Astrocyte of the spinal cord (primary cell): ENCODE results near the gene TMEM50A.
A peak's percentile ranks its signal among the peaks of the same experiment; 100 is the strongest.
"Not testable (repeated sequence)": the region's sequence is repeated elsewhere in the genome, so short reads cannot be mapped to it uniquely, and the experiment has no call there.

Experiments used
- DNase-seq: peaks from one replicate; pipeline ENCODE4 v3.0.0; 2011; ENCODE audit warnings: low read depth, low spot score
- H3K4me3 ChIP-seq: 2 replicates; pipeline ENCODE4 v1.5.1; 2011; ENCODE audit warnings: low read depth, mild to moderate bottlenecking, low read length, moderate library complexity
- in situ Hi-C: cut with HindIII; loops from 2 replicates; pipeline ENCODE4 v1.10.0; 2017; ENCODE audit warnings: low sequenced_read_pairs
- TF ChIP-seq, protein P1 (sequence below): IDR thresholded peaks from 2 replicates; pipeline ENCODE4 v1.5.1; 2012; ENCODE audit warnings: low read depth, mild to moderate bottlenecking, low read length, inconsistent platforms

Gene TMEM50A

DNA sequence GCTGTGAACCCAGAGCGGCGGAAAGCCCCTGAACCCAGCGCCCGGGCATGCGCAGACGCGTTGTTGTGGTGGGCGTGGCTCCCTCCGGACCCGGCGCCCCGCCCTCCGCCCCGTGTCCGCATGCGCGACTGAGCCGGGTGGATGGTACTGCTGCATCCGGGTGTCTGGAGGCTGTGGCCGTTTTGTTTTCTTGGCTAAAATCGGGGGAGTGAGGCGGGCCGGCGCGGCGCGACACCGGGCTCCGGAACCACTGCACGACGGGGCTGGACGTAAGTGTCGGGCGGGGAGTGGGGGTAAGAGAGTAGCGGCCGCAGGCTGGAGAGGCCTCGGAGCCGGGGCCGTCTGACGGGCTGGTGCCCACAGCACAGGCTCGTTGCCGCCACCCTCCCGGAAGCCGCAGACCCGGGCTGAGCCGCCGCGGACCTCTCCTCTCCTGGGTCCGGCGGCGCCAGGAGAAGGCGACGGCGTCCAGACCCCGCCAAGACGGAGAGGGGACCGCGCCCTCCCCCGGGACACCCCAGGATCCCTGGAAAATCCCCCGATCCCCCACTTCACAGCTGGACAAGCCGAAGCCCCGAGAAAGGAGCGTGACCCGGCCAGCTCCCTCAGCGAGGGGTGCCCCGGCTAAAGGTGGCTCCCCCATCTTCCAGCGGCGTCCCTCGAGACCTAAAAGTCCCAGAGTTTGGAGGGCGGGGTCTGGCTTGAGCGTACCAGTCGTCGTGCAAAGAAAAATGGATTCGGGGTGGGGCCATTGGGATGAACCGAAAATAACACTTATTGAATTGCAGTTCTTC, at the start of gene TMEM50A:
TSS of gene TMEM50A (plus strand) at position 147 of the 794 bp plus-strand sequence. CDS start 2,153 bp downstream, outside the sequence.
- DNase-seq, result peak; percentile 89
- in situ Hi-C loops, result no loop called here
- TF ChIP-seq, protein P1, sequence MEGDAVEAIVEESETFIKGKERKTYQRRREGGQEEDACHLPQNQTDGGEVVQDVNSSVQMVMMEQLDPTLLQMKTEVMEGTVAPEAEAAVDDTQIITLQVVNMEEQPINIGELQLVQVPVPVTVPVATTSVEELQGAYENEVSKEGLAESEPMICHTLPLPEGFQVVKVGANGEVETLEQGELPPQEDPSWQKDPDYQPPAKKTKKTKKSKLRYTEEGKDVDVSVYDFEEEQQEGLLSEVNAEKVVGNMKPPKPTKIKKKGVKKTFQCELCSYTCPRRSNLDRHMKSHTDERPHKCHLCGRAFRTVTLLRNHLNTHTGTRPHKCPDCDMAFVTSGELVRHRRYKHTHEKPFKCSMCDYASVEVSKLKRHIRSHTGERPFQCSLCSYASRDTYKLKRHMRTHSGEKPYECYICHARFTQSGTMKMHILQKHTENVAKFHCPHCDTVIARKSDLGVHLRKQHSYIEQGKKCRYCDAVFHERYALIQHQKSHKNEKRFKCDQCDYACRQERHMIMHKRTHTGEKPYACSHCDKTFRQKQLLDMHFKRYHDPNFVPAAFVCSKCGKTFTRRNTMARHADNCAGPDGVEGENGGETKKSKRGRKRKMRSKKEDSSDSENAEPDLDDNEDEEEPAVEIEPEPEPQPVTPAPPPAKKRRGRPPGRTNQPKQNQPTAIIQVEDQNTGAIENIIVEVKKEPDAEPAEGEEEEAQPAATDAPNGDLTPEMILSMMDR, result no peak
- peak within 1 kb of the TSS; percentile 90 for H3K4me3 ChIP-seq

DNA sequence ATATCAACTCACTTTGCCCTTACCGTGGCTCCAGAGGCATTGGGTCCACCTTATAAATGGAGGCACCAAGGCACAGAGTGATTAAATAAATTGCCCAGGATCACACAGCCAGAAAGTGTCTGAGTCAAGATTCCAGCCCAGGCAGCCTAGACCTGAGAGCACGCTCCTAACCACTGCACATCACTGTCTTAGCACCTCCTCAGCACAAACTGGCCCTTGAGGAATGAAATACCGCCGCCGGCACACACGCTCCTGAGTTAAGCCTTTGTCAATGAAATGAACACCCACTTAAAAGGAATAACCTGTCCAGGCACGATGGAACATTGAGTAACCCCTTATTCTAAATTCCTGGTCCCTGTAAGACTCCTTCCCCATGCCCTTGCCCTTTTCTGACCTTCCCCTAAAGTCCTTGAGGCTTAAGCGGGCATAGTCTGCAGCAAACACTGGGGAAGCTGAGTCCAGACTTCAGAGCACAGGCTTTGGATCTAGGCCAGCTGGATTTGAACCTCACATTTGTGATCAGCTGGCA, 49.5 kb upstream of the TMEM50A start:
- in situ Hi-C loops, H3K4me3 ChIP-seq, DNase-seq: not testable (repeated sequence)

DNA sequence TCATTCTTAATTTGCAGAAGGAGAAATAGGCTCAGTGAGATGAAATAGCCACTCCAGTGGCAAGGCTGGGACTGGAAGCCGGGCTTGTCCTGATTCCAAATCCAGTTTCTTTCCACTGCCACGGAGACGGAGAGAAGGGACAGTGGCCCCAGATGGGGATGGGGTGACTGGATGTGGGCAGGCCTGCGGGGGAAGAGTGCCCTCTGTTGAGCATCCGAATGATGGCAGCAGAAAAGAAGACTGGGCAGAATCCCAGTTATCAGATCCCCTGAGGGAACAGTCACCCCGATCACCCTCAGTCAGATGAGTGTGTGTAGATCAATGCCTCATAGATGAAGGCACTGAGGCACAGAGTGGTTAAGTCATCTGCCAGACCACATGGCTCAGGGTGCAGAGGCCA, 48.1 kb upstream of the TMEM50A start:
- in situ Hi-C loops, H3K4me3 ChIP-seq, DNase-seq: not testable (repeated sequence)

DNA sequence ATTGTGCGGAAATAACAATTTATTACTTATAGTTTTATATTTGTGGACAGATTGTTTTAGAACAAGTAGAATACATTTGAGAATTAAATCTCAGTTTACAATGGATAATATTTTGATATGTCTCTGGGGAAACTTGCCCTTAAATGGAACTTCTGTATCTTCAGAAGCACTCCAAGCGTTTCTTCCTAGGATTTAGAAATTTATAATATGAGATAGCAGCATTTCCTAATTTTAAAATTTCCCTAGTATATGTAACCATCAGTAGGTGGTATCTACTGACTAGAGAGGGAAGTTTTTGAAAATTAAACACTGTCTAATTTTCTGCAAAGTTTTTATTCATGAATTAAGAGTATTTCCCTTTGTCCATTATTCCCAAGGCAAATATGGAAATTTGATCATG, 44.7 kb upstream of the TMEM50A start:
- H3K4me3 ChIP-seq, in situ Hi-C loops, DNase-seq: not testable (repeated sequence)

DNA sequence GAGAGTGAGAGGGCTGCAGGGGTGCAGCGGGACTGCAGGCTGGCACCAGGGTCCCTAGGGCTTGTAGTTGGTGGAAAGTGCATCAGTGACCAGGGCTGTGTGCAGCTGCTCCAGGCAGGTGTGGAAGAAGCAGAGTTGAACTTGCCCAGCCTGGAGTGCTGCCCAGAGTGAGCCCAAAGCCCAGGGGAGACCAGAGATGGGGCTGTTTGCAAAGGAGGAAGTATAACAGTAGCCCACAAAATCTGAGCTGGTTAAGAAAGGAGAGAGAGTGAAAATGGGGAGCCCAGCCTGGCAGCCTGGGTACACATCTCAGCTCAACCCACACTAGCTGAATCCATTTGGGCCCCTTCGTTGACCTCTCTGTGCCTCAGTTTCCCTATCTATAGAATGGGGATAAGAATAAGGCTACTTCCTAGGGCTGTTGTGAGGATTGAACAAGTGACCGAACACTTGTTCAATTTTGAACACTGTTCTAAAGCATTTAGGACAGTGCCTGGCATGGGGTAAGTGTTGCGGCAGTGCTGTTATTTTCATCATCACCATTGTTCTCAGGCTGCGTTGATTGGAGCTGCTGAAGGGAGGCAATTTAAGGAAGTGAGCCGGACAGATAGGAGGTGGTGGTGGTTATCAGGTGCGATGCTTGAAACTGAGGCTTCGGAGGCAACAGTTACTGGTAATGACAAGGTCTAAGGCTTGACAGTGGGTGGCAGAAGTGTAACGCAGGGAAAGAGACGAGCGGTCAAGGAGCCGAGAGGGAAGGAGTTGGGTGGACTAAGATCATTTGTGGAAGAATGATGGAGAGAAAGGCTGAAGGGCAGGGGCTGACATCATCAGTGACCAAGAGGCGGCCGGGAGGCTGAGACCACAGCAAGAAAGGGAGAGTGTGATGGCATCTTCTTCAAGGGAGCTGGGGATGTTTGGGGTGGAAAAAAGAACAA, 43.0 kb upstream of the TMEM50A start:
- H3K4me3 ChIP-seq, DNase-seq, in situ Hi-C loops: not testable (repeated sequence)

DNA sequence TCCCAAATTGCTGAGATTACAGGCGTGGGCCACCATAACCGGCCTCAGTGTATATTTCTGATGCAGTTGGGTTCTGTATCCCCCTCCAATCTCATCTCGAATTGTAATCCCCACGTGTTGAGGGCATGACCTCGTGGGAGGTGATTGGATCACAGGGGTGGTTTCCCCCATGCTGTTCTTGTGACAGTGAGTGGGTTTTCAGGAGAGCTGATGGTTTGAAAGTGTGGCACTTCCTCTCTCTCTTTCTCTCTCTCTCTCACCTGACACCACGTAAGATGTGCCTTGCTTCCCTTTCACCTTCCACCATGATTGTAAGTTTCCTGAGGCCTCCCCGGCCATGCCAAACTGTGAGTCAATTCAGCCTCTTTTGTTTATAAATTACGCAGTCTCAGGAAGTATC, 41.6 kb upstream of the TMEM50A start:
- in situ Hi-C loops, DNase-seq, H3K4me3 ChIP-seq: not testable (repeated sequence)

DNA sequence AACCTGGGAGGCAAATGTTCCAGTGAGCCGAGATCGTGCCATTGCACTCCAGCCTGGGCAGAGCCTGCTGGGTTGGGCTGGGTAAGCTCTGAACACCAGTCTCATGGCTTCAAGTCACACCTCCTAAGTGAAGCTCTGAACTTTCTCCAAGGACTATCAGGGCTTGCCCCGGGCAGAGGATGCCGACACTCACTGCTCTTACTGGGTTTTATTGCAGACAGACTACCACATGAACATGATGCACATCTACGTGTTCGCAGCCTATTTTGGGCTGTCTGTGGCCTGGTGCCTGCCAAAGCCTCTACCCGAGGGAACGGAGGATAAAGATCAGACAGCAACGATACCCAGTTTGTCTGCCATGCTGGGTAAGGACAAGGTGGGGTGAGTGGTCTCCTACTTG, 37.4 kb upstream of the TMEM50A start:
- DNase-seq, in situ Hi-C loops, H3K4me3 ChIP-seq: not testable (repeated sequence)

DNA sequence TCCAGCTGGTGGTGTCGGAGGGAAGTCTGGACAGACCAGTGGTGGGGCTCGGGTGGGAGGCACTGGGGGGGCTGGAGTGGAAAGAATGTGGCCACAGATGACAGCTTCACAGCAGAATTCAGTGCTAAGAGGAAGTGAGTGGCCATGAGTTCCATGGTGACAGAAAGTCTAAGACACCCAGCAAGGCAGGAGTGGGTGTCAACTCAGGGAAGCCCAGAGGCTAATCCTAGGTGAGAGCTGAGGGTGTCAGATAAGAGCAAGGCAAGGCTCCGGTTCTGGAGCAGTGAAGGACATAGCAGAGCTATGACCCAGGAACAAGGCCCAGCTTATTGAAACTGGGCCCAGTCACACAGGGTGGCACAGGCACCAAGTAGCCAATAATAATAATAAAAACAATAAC, 35.8 kb upstream of the TMEM50A start:
- H3K4me3 ChIP-seq, DNase-seq, in situ Hi-C loops: not testable (repeated sequence)

DNA sequence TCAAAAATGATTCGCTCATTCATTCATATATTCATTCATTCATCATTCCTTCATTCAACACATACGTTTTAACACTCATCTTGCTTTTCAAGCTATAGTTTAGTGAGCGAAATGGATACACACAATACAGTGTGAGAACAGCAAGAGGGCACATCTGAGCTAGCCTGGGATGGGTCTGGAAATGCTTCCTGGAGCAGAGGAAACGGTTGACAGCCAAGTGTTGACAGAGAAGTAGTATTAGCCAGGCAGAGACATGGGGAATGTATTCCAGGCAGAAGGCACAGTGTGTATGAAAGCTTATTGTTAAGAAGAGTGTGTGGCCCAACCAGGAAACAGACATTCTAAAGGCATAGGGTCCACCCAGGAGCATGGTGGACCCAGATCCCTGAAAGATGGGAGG, 33.2 kb upstream of the TMEM50A start:
- in situ Hi-C loops, H3K4me3 ChIP-seq, DNase-seq: not testable (repeated sequence)

DNA sequence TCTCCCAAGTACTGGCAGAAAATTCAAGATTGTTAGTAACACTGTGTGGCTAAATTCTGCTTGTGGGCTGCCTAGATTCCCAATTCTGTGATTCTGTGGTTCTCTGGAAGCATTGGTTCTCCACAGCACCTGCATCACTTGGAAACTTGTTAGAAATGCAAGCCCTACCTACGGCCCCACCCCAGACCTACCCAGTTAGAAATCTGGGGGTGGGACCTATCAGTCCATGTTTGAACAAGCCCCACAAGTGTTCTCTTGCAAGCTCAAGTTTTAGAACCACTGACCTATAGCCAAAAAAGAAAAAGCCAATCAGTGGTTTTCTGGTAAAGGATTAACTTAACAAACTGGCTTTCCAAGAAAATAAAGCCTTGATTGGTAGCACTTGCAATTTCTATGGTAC, 30.0 kb upstream of the TMEM50A start:
- DNase-seq, in situ Hi-C loops: not testable (repeated sequence)

DNA sequence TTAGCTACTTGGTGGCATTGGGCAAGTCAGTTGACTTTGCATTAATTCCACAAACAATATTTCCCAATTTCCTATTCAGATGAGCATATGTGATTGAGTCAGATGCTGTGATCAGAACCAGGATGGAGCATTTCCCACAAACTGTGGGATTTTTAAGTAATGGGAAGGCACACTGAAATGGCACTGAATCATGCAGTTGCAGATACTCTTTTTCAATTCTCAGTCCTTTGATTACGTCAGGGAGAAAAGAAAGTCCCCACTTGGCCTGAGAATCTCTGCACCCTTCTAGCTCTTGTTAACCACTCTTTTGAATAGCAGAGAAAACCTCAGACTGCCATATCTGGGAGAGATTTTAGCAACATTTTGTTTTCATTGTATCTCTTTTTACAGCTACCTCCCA, 29.0 kb upstream of the TMEM50A start:
- DNase-seq, in situ Hi-C loops: not testable (repeated sequence)

More for the DNA sequence above, 30.0 kb upstream of the TMEM50A start:
- H3K4me3 ChIP-seq, result not testable (repeated sequence)

DNA sequence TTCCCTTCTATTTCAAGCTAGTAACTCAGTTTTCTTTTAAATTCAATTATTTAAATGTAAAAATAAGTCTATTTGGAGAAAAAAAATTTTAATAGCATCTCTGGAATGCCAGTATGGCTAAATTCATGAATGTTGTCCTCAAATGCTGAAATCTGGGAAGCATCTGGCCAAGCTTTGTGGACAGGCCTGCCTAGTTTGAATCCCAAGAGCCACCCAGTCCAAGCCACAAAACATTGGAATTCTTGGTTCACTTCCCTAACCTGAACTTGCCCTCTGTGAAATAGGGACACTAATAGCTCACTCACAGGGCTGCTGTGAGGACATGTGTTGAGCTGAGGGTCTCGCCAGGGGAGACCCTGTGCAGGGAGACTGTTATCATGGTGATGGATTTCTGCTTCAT, 28.6 kb upstream of the TMEM50A start:
- H3K4me3 ChIP-seq, DNase-seq, in situ Hi-C loops: not testable (repeated sequence)

More for the DNA sequence above, 29.0 kb upstream of the TMEM50A start:
- H3K4me3 ChIP-seq, result not testable (repeated sequence)

DNA sequence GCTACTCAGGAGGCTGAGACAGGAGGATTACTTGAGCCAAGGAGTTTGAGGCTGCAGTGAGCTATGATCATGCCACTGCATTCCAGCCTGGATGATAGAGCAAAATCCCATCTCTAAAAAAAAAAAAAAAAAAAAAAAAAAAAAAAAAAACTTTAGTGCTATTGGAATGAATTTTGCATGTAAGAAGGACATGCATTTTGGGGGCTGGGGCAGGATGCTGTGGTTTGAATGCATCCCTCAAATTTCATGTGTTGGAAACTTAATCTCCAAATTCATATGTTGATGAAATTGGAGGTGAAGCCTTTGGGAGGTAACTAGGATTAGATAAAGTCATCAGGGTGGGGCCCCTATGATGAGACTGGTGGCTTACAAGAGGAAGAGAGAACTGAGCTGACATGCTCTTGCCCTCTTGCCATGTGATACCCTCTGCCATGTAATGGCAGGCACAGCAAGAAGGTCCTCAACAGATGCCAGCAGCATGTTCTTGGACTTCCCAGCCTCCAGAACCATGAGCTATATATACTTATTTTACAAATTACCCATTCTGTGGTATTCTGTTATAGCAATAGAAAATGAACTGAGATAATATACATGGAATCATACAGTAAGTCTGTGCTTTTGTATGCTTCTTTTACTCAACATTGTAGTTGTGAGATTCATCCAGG, 25.2 kb upstream of the TMEM50A start:
- in situ Hi-C loops, H3K4me3 ChIP-seq, DNase-seq: not testable (repeated sequence)

DNA sequence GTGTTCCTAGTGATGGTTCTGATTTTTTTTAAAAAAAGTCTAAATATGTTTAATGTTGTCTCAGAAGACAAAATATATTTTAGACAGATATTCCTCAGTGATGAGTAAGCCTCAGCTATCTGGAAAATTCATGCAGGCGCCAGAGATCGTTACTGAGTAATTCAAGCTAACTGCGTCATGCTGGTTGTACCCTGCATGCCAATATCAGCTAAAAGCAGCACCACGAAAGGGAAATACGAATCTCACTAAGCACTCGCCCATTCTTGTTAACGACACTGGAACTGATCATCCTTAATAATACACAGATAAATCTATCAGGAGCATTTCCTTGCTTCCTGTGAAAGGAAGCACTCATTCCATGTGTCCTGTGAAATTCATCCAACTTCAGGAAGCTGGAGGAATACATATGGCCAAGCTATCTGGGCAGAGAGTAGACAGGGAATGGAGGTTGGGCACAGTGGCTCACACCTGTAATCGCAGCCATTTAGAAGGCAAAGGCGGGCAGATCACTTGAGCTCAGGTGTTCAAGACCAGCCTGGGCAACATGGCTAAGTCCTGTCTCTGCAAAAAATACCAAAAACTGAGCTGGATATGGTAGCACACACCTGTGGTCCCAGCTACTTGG, 17.7 kb upstream of the TMEM50A start:
- peak; percentile 90 for DNase-seq
- in situ Hi-C loops, H3K4me3 ChIP-seq: not testable (repeated sequence)

DNA sequence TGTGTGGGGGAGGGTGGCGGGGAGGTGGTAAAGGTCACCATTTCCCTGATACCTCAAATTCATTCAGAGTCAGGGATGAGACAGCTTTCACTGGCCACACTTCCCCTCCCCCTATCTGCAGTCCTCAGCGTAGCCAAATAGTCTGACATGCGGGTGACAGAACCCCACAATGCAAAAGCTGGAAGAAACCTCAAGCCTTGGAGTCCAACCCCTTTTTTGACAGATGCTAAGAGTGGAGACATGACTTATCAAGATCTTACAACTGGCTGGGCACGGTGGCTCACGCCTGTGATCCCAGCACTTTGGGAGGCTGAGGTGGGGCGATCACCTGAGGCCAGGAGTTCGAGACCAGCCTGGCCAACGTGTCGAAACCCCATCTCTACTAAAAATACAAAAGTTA, 16.0 kb upstream of the TMEM50A start:
- H3K4me3 ChIP-seq, in situ Hi-C loops: not testable (repeated sequence)

More for the DNA sequence above, 16.0 kb upstream of the TMEM50A start:
- not testable (repeated sequence) for DNase-seq
